ENCODE results near the gene MYCBP2. TPM values are rescaled to one million over a fixed set of nuclear protein-coding genes. Genes with fewer than 3 reads are reported as not detected.

MYCBP2 gene
- total RNA-seq, 1 donor from 2014 or later, result 264 TPM

DNA sequence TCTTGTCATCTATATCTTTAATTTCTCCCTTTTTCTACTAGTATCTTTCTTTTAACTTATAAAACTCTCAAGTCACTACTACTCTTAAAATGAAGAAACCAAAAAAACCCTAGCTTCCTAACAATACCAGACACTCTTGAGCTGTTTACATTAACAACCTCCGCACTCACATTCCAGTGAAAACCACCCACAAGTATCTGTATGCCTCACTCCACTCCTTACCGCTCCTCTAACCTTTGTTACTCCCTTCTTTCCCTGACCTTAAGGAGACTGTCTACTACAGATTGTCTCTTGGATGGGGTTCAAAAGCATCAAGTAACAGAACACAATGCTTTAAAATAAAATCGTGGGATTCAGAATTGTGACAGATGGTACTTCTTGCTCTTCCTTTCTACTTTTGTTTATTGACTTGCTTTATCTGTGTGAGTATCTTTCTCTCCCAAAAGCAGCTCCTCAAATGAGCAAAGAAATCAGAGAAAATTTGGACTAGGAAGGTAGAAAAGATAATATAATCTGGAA is 189.9 kb downstream of the MYCBP2 start:
- DNase-seq (ENCODE audit: low spot score in 2 of 2), result no peak
- Histone ChIP-seq H3K27ac (no peak overlapping the region), H3K27me3 (no peaks in the 10 kb centered on the region), H3K9me3 (no peaks in the 10 kb centered on the region), H3K36me3 (peaks cover 10 to 40% of the 10 kb centered on the region in 2 donors), H3K4me1 (no peaks in the 10 kb centered on the region), H3K4me3 (no peak overlapping the region)
- intact Hi-C loops (cut with DNase I), result no loop called here
- TF ChIP-seq, protein P1, sequence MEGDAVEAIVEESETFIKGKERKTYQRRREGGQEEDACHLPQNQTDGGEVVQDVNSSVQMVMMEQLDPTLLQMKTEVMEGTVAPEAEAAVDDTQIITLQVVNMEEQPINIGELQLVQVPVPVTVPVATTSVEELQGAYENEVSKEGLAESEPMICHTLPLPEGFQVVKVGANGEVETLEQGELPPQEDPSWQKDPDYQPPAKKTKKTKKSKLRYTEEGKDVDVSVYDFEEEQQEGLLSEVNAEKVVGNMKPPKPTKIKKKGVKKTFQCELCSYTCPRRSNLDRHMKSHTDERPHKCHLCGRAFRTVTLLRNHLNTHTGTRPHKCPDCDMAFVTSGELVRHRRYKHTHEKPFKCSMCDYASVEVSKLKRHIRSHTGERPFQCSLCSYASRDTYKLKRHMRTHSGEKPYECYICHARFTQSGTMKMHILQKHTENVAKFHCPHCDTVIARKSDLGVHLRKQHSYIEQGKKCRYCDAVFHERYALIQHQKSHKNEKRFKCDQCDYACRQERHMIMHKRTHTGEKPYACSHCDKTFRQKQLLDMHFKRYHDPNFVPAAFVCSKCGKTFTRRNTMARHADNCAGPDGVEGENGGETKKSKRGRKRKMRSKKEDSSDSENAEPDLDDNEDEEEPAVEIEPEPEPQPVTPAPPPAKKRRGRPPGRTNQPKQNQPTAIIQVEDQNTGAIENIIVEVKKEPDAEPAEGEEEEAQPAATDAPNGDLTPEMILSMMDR (IDR thresholded peaks at IDR 0.05), result no peak

DNA sequence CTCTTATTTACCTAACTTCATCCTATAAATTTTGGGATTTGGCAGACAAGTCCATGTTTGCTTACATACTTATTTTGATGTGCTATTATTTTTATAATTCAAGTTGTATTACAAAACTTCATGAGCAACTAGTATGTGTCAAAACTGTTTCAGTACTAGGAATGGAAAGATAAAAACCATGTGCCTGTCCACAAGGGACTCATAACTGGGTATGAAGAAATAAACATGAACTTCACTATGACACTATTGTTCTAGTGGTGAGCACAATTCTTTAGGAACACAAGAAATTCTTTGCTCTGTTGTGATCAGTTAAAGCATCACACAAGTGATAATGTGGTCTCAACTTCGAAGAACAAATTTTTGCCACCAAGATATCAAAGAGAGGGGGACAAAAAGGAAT is 202.5 kb downstream of the MYCBP2 start:
- TF ChIP-seq, protein P1 (IDR thresholded peaks at IDR 0.05), result no peak
- H3K9me3 ChIP-seq, result no peaks in the 10 kb centered on the region
- H3K27ac ChIP-seq, result no peak overlapping the region
- H3K4me3 ChIP-seq, result no peak overlapping the region
- DNase-seq (ENCODE audit: low spot score in 2 of 2), result no peak
- H3K36me3 ChIP-seq, result peaks cover 9 to 31% of the 10 kb centered on the region in 2 donors
- intact Hi-C loops (cut with DNase I), result no loop called here
- no peaks in the 10 kb centered on the region for H3K4me1 ChIP-seq
- H3K27me3 ChIP-seq, result no peaks in the 10 kb centered on the region

DNA sequence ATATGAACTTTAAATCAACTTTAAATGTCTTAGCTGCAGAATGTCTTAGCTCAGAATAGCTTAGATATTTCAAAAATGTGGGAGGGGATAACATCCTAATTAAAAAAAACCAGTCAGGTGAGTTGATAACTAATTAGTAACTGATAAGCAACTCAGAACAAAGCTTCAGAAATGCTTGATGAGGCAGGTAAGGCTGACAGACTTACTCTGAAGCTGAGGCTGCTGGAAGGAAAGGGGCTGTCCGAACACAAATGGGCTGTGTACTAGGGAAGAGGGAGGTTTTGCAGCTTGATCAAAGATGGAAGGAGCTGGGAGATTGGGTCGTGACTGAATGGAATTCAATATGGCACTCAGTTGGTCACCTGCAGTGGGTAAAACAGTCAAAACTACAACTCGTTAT is 208.8 kb downstream of the MYCBP2 start:
- Histone ChIP-seq H3K4me1 (no peaks in the 10 kb centered on the region), H3K27ac (no peak overlapping the region), H3K27me3 (no peaks in the 10 kb centered on the region), H3K9me3 (no peaks in the 10 kb centered on the region), H3K36me3 (peaks cover 4 to 30% of the 10 kb centered on the region in 2 donors), H3K4me3 (no peak overlapping the region)
- no peak for DNase-seq (ENCODE audit: low spot score in 2 of 2)
- intact Hi-C loops (cut with DNase I), result no loop called here
- TF ChIP-seq, protein P1 (IDR thresholded peaks at IDR 0.05), result no peak

DNA sequence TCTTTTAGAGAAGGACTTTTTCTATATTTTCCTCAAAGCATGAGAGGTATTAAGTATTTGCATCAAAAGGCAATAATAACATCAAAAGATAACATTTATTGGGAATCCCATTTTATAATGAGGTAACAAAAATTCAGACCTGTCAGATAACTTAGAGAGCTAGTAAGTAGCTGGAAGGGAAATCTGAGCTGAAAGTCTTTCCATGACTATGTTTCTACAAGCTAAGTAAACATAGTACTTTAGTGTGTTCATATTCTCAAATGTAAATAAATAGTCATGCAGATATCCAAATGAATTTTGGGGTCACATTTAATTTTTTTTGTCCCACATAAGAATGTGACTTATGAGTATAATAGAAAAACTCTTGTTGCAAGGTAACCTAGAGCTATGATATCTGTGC is 212.6 kb downstream of the MYCBP2 start:
- no peak overlapping the region for H3K27ac ChIP-seq
- TF ChIP-seq, protein P1 (IDR thresholded peaks at IDR 0.05), result no peak
- intact Hi-C loops (cut with DNase I), result no loop called here

DNA sequence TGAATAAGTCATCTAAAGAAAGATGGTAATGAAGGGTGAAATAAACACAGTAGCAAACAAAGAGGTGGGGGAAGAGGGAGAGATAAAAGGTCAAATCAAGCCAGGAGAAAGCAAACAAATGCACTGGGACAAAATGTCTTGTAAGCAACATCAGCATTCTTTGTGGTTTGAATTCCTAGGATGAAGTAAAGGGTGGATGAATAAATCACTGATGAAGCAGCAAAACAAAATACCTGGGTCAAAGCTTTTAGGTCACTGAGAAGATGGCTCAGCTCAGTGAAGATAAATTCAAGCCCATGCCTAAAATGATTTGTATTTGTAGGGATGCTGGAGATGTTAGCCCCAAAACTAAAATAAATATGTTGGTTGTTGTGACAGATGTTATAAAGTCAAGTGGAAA is 213.4 kb downstream of the MYCBP2 start:
- H3K36me3 ChIP-seq, result peaks cover 10 to 38% of the 10 kb centered on the region in 2 donors

More for the DNA sequence above, 212.6 kb downstream of the MYCBP2 start:
- Histone ChIP-seq H3K36me3 (peaks cover 10 to 39% of the 10 kb centered on the region in 2 donors), H3K4me1 (no peaks in the 10 kb centered on the region), H3K27me3 (no peaks in the 10 kb centered on the region), H3K9me3 (no peaks in the 10 kb centered on the region), H3K4me3 (no peak overlapping the region)
- DNase-seq (ENCODE audit: low spot score in 2 of 2), result no peak

More for the DNA sequence above, 213.4 kb downstream of the MYCBP2 start:
- DNase-seq (ENCODE audit: low spot score in 2 of 2), result no peak
- H3K4me3 ChIP-seq, result no peak overlapping the region
- no peak overlapping the region for H3K27ac ChIP-seq
- intact Hi-C loops (cut with DNase I), result no loop called here
- H3K27me3 ChIP-seq, result no peaks in the 10 kb centered on the region
- TF ChIP-seq, protein P1 (IDR thresholded peaks at IDR 0.05), result no peak
- no peaks in the 10 kb centered on the region for H3K9me3 ChIP-seq
- H3K4me1 ChIP-seq, result no peaks in the 10 kb centered on the region

Measured in ascending aorta (tissue), 2 donors.